Vagina (tissue), 2 donors: Measurements from ENCODE around the gene SUPT20HL1. TPM values are rescaled to one million over a fixed set of nuclear protein-coding genes. Genes with fewer than 3 reads are reported as not detected.

ENCODE experiments used
- DNase-seq, 2 donors: peaks; one replicate each; pipeline ENCODE4 v3.0.0-alpha.2; 2017; ENCODE audit errors: extremely low spot score in 2 of 2
- H3K27ac ChIP-seq: fragments of 200-600 bp; sonication (generic); one replicate; pipeline ENCODE4 v1.5.1; 2019
- H3K27me3 ChIP-seq: fragments of 200-600 bp; sonication (generic); one replicate; pipeline ENCODE4 v1.5.1; 2019
- H3K36me3 ChIP-seq, 2 donors: fragments of 200-600 bp; sonication (generic); one replicate each; pipeline ENCODE4 v1.5.1; 2017 to 2019
- H3K4me1 ChIP-seq: fragments of 200-600 bp; sonication (generic); one replicate; pipeline ENCODE4 v1.5.1; 2019
- H3K4me3 ChIP-seq, 2 donors: fragments of 200-600 bp; sonication (generic); 1 replicate in 1 of 2; 2 replicates in 1 of 2; pipeline ENCODE4 v1.5.1; 2016 to 2019
- H3K9me3 ChIP-seq: fragments of 200-600 bp; sonication (generic); one replicate; pipeline ENCODE4 v1.5.1; 2019
- POLR2A ChIP-seq, 2 donors: fragments of 450-650 bp; IDR thresholded peaks; one replicate each; pipeline ENCODE4 v1.6.1; 2017; ENCODE audit warnings: antibody characterized with exemption in 2 of 2, mild to moderate bottlenecking in 2 of 2, moderate library complexity in 2 of 2
- POLR2AphosphoS5 ChIP-seq, 2 donors: sonication (generic); formaldehyde crosslinking; IDR thresholded peaks; one replicate each; pipeline ENCODE4 v1.9.0; 2017; ENCODE audit warnings: antibody characterized with exemption in 2 of 2, mild to moderate bottlenecking in 2 of 2, low read depth in 1 of 2; ENCODE audit not compliant: insufficient read depth in 1 of 2
- intact Hi-C: fragments of 100-400 bp; cut with DNase I; formaldehyde crosslinking; loops from one replicate; pipeline ENCODE4 v1.15.1; 2023
- total RNA-seq: library from RNA; depleted of rRNA; stranded (reverse); fragments of >200 nt; gene quantifications from one replicate; pipeline ENCODE4 v1.2.3, GENCODE V29; 2016
- TF ChIP-seq, protein P1 (sequence below), 3 experiments: fragments of 450-650 bp in 2 of 3; fragments of 200-600 bp in 1 of 3; sonication (generic) in 1 of 3; IDR thresholded peaks; one replicate each; pipeline ENCODE4 v1.5.1; 2017 to 2019; ENCODE audit warnings: antibody characterized with exemption in 3 of 3, mild to moderate bottlenecking in 2 of 3, moderate library complexity in 2 of 3

SUPT20HL1 gene
- total RNA-seq, 1 donor from 2014 or later: not detected

DNA sequence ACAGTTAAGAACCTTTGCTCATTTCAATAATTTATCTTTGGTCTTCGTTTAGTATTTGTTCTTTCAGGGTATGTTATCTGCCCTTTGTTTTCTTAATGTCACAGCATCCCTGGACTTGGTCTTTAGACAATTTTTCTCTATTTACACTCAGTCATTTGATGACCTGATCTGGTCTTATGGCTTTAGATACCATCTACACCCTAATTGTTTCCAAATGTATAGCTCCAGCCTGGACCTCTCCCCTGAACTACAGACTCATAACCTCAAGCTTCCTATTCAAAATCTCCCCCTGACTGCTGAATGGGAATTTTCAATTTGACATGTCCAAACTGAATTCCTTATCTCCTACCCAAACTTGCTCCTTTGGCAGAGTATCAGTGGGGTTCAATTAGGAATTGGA lies 42.9 kb upstream of the SUPT20HL1 start:
- no peak for DNase-seq
- no peaks in the 10 kb centered on the region for H3K4me1 ChIP-seq
- no peaks in the 10 kb centered on the region for H3K36me3 ChIP-seq
- no peak overlapping the region for H3K27ac ChIP-seq
- no peaks in the 10 kb centered on the region for H3K9me3 ChIP-seq
- intact Hi-C loops: no loop called here
- no peaks in the 10 kb centered on the region for H3K27me3 ChIP-seq
- no peak for TF ChIP-seq POLR2AphosphoS5 (IDR thresholded peaks at IDR 0.05; ENCODE audit: insufficient read depth in 1 of 2, low read depth in 1 of 2)
- TF ChIP-seq, protein P1, sequence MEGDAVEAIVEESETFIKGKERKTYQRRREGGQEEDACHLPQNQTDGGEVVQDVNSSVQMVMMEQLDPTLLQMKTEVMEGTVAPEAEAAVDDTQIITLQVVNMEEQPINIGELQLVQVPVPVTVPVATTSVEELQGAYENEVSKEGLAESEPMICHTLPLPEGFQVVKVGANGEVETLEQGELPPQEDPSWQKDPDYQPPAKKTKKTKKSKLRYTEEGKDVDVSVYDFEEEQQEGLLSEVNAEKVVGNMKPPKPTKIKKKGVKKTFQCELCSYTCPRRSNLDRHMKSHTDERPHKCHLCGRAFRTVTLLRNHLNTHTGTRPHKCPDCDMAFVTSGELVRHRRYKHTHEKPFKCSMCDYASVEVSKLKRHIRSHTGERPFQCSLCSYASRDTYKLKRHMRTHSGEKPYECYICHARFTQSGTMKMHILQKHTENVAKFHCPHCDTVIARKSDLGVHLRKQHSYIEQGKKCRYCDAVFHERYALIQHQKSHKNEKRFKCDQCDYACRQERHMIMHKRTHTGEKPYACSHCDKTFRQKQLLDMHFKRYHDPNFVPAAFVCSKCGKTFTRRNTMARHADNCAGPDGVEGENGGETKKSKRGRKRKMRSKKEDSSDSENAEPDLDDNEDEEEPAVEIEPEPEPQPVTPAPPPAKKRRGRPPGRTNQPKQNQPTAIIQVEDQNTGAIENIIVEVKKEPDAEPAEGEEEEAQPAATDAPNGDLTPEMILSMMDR (IDR thresholded peaks at IDR 0.05): no peak
- no peak for TF ChIP-seq POLR2A (IDR thresholded peaks at IDR 0.05)
- no peak overlapping the region for H3K4me3 ChIP-seq

DNA sequence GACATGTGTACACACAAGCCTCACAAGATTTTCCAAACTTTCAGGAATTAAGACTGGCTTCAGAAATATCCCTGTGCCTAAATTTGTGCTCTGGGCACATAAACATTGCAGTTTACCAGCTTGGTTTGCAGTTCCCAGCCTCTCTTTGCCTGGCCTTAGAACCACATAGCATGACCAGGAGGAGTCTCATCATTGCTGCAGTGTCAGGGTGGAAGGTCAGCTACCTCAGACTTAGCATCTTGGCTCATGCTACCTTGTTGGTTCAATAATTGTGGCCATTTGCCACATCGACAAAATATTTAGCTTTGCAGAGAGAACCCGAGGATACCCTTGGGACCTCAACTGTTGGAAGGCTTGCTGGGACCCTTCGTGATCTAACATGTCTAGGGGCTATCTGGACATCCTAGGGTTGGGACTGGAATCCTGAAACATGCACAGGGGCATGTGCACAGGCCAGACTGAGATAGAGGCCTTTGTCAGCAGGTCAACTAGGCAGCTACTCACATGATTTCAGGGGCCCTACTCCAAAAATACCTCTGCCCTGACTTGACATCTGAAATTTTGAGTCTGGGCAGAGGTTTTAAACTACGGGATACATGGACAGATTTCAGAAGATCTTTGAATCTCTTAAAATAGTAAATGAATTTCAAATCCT lies 38.6 kb upstream of the SUPT20HL1 start:
- Histone ChIP-seq H3K27ac (no peak overlapping the region), H3K4me3 (no peak overlapping the region), H3K4me1 (no peaks in the 10 kb centered on the region), H3K36me3 (no peaks in the 10 kb centered on the region), H3K27me3 (no peaks in the 10 kb centered on the region), H3K9me3 (no peaks in the 10 kb centered on the region)
- no peak for DNase-seq
- TF ChIP-seq POLR2AphosphoS5 (IDR thresholded peaks at IDR 0.05; ENCODE audit: insufficient read depth in 1 of 2, low read depth in 1 of 2) (no peak), POLR2A (IDR thresholded peaks at IDR 0.05) (no peak)
- TF ChIP-seq, protein P1 (IDR thresholded peaks at IDR 0.05): no peak
- intact Hi-C loops: no loop called here

DNA sequence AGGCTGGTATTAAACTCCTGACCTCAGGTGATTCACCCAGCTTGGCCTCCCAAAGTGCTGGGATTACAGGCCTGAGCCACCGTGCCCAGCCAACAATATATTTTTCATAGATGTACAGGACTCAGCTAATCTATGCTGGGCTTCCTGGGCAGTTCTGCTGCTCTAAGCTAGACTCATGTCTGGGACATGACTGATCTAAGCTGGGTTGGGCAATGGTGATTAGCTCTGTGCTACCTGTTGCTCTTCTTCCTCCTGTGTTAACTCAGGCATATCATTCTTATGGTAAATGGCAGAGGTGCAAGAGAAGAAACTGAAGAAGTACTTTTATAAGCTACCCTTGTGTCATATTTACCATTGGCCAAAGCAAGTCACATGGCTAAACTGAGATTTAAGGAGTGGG lies 35.2 kb upstream of the SUPT20HL1 start:
- no peak overlapping the region for H3K27ac ChIP-seq
- H3K9me3 ChIP-seq: no peaks in the 10 kb centered on the region
- no peak for DNase-seq
- H3K36me3 ChIP-seq: no peaks in the 10 kb centered on the region
- intact Hi-C loops: no loop called here
- H3K4me1 ChIP-seq: no peaks in the 10 kb centered on the region
- TF ChIP-seq POLR2AphosphoS5 (IDR thresholded peaks at IDR 0.05; ENCODE audit: insufficient read depth in 1 of 2, low read depth in 1 of 2) (no peak), POLR2A (IDR thresholded peaks at IDR 0.05) (no peak)
- TF ChIP-seq, protein P1 (IDR thresholded peaks at IDR 0.05): no peak
- H3K4me3 ChIP-seq: no peak overlapping the region
- H3K27me3 ChIP-seq: no peaks in the 10 kb centered on the region

DNA sequence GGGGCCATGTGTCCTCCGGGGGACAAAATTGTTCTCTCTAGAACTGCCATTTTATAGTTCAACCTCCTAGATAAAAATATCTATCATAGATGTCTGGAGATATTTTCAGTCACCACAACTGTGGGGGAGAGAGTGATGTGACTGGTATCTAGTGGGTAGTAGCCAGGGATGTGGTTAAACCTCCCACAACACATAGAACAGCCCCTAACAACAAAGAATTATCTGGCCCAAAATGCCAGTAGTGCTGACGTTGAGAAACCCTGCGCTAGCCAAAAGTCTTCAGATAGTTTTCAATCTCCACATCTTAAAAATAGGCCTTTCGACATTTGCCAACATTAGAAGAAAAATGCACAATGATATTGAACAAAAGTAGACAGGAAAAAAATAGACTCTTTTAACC lies 27.6 kb upstream of the SUPT20HL1 start:
- Histone ChIP-seq H3K4me1 (no peaks in the 10 kb centered on the region), H3K36me3 (no peaks in the 10 kb centered on the region), H3K27ac (no peak overlapping the region), H3K4me3 (no peak overlapping the region), H3K27me3 (no peaks in the 10 kb centered on the region), H3K9me3 (no peaks in the 10 kb centered on the region)
- intact Hi-C loops: no loop called here
- no peak for DNase-seq
- TF ChIP-seq, protein P1 (IDR thresholded peaks at IDR 0.05): no peak
- TF ChIP-seq POLR2AphosphoS5 (IDR thresholded peaks at IDR 0.05; ENCODE audit: insufficient read depth in 1 of 2, low read depth in 1 of 2): no peak
- no peak for TF ChIP-seq POLR2A (IDR thresholded peaks at IDR 0.05)

DNA sequence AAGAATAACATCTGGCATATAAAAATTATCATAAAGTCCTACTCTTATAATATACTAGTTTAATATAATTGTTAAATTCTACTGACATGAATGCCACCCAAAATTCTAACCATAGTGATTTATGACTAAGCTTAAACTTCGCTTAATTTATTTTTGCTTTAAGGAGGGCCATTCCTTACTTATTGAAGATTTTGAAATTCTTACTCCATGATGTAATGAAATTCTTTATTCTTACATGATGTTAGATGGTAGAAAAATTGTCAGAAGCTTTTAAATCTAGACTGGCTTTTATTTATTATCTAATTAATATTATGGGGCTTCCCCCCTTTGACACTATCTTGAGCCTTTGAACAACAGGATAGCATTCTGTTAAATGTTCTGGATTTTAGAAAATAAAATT lies 27.1 kb upstream of the SUPT20HL1 start:
- Histone ChIP-seq H3K4me3 (no peak overlapping the region), H3K27ac (no peak overlapping the region), H3K4me1 (no peaks in the 10 kb centered on the region), H3K9me3 (no peaks in the 10 kb centered on the region), H3K36me3 (no peaks in the 10 kb centered on the region), H3K27me3 (no peaks in the 10 kb centered on the region)
- intact Hi-C loops: no loop called here
- TF ChIP-seq POLR2AphosphoS5 (IDR thresholded peaks at IDR 0.05; ENCODE audit: insufficient read depth in 1 of 2, low read depth in 1 of 2) (no peak), POLR2A (IDR thresholded peaks at IDR 0.05) (no peak)
- TF ChIP-seq, protein P1 (IDR thresholded peaks at IDR 0.05): no peak
- no peak for DNase-seq
